Measurements from ENCODE around the gene NFIX. TPM values are rescaled to one million over a fixed set of nuclear protein-coding genes. Genes with fewer than 3 reads are reported as not detected.

Gene NFIX
- total and polyA plus RNA-seq, 2 donors (not counting 3 experiments of a cell fraction or from before 2014, with no cell fraction given), result 9.8 to 37.7 TPM

DNA sequence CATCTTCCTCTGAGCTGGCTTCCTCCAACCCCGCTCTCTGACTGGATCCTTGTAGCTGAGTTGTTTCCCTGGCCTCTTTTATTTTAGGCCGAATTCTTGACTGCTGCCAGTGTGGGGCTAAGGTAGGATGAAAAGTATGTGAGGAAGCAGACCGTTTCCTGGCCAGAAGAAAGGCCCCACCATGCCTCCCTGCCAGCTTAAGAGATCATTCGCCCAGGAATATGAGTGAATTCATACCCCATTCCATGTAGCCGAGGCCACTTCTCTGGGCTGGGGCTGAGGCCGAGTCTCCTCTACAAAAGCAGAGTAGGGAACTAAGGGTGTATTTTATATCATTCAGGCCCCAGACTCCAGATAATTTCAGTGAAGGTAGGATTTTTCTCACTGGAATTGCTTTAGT, 32.3 kb downstream of the NFIX start:
- H2AFZ ChIP-seq (ENCODE audit: low read depth, low read length), result no peak overlapping the region
- intact Hi-C loops (cut with micrococcal nuclease), result no loop called here
- H3K9me3 ChIP-seq (replicated peaks; ENCODE audit: control insufficient read depth, insufficient read depth, low read length), result no peaks in the 10 kb centered on the region
- H3K4me1 ChIP-seq (ENCODE audit: control insufficient read depth, extremely low read depth, insufficient read depth, low read length), result peaks cover 36% of the 10 kb centered on the region
- no peak overlapping the region for H3K9ac ChIP-seq (replicated peaks; ENCODE audit: extremely low read depth, insufficient read depth, low read length)
- H3K4me2 ChIP-seq (ENCODE audit: insufficient read depth, low read length), result no peak overlapping the region
- H3K9me1 ChIP-seq (replicated peaks; ENCODE audit: control insufficient read depth, extremely low read depth, insufficient read depth, low read length), result no peaks in the 10 kb centered on the region
- DNase-seq (ENCODE audit: low read depth, low spot score) (peak; percentile 8), FAIRE-seq (peak; percentile 12)
- H3K4me3 ChIP-seq (replicated peaks in 1 of 3; ENCODE audit: insufficient read depth in 1 of 3, low read depth in 1 of 3, low read length in 3 of 3), result no peak overlapping the region
- no peak overlapping the region for H3K27ac ChIP-seq (ENCODE audit: insufficient read depth, low read depth, low read length)
- BruUV-seq (replicated peaks), result no TSS peak
- no peaks in the 10 kb centered on the region for H3K79me2 ChIP-seq (ENCODE audit: control insufficient read depth, insufficient read depth, low read length)
- no peaks in the 10 kb centered on the region for H3K36me3 ChIP-seq (ENCODE audit: control insufficient read depth in 2 of 2, extremely low read depth in 1 of 2, insufficient read depth in 2 of 2, low read length in 2 of 2)
- CTCF ChIA-PET, result interaction anchor here (0.8 to 8.2 kb wide), 6 partner anchors 14 to 67 kb away, joined by 3 to 463 read pairs (median 6); no protein-coding TSS in a partner anchor
- dilution Hi-C loops (cut with MboI; ENCODE audit: extremely low pct_ligation_motif_present, low sequenced_read_pairs), result no loop called here
- TF ChIP-seq, protein P1, sequence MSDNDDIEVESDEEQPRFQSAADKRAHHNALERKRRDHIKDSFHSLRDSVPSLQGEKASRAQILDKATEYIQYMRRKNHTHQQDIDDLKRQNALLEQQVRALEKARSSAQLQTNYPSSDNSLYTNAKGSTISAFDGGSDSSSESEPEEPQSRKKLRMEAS (IDR thresholded peaks at IDR 0.05; ENCODE audit: insufficient read depth, insufficient read length), result no peak
- TF ChIP-seq CTCF (IDR thresholded peaks at IDR 0.05; ENCODE audit: extremely low read depth in 1 of 2, insufficient read depth in 1 of 2, low read depth in 1 of 2, low read length in 2 of 2) (no peak), EZH2 (IDR thresholded peaks at IDR 0.05; ENCODE audit: borderline replicate concordance, low read depth, low read length, severe bottlenecking) (no peak), JUN (IDR thresholded peaks at IDR 0.05; ENCODE audit: borderline replicate concordance, insufficient read depth, insufficient read length, low read depth) (no peak), POLR2A (IDR thresholded peaks at IDR 0.05; ENCODE audit: low read depth, low read length) (no peak), MYC (IDR thresholded peaks at IDR 0.05; ENCODE audit: low read depth, low read length) (no peak), POLR2AphosphoS5 (IDR thresholded peaks at IDR 0.05; ENCODE audit: insufficient read depth, low read depth, low read length) (no peak), GATA2 (IDR thresholded peaks at IDR 0.05; ENCODE audit: insufficient read depth, insufficient read length, low read depth, low read length) (no peak), FOS (IDR thresholded peaks at IDR 0.05; ENCODE audit: borderline replicate concordance, insufficient read depth, low read length) (no peak)
- no peaks in the 10 kb centered on the region for H3K27me3 ChIP-seq (ENCODE audit: control insufficient read depth in 2 of 2, insufficient read depth in 2 of 2, low read length in 2 of 2)
- POLR2A ChIA-PET, result interaction anchor here (1.1 kb wide), 1 partner anchor 34 kb away, joined by 8 read pairs; no protein-coding TSS in a partner anchor
- no peaks in the 10 kb centered on the region for H4K20me1 ChIP-seq (replicated peaks; ENCODE audit: control insufficient read depth, extremely low read depth, insufficient read depth, low read length)

Data from endothelial cell of umbilical vein (primary cell).